Left colon (tissue), 2 donors: ENCODE results near the gene DGAT2. TPM values are rescaled to one million over a fixed set of nuclear protein-coding genes. Genes with fewer than 3 reads are reported as not detected.

ENCODE experiments used
- ATAC-seq: fragments of 200-7000 bp; cut with Tn5 transposase; one replicate; pipeline ENCODE4 v1.9.1; 2020; ENCODE audit warnings: mild to moderate bottlenecking, moderate library complexity
- DNase-seq, 2 donors: peaks; one replicate each; pipeline ENCODE4 v3.0.0-alpha.2; 2020
- intact Hi-C, 2 donors: fragments of 100-400 bp; cut with DNase I in 1 of 2; cut with micrococcal nuclease in 1 of 2; formaldehyde crosslinking; loops; one replicate each; pipeline versions ENCODE4 v1.11.2 to v1.14.0; 2022; cut with DNase I, micrococcal nuclease
- total RNA-seq, 2 donors: library from RNA; stranded (reverse); fragmentation: NEBNext Ultra II Directional; extraction: Animal tissue kit (Norgen Biotek cat#: 25700); gene quantifications; one replicate each; pipeline ENCODE4 v1.2.1, GENCODE V29; 2021
- donor health status: DM: no; HTN: no; CAD: no.
- donor health status: DM: yes; HTN: yes; CAD: no.

The DGAT2 gene
- total RNA-seq, 2 donors from 2014 or later, result 1.7 to 3.3 TPM

GRCh38 chr11:75795276-75796090 is 26.9 kb downstream of the DGAT2 start:
- ATAC-seq (no peak), DNase-seq (no peak)
- intact Hi-C loops, result no loop called here

GRCh38 chr11:75796091-75796435 is 27.5 kb downstream of the DGAT2 start:
- DNase-seq, result no peak
- intact Hi-C loops, result no loop called here
- ATAC-seq, result no peak

- intact Hi-C loops, result no loop called here
- ATAC-seq, result no peak
- DNase-seq, result no peak
Observed at GRCh38 chr11:75797116-75797515, 28.5 kb downstream of the DGAT2 start.

GRCh38 chr11:75797792-75798191 is 29.2 kb downstream of the DGAT2 start:
- ATAC-seq (no peak), DNase-seq (no peak)
- intact Hi-C loops, result no loop called here

GRCh38 chr11:75800136-75800675 is 31.6 kb downstream of the DGAT2 start:
- ATAC-seq (no peak), DNase-seq (no peak)
- intact Hi-C loops, result loop anchor here (5.0 to 10.0 kb wide), 2 partner anchors 67 to 355 kb away; no protein-coding TSS in a partner anchor

GRCh38 chr11:75800728-75801361 is 32.3 kb downstream of the DGAT2 start:
- no peak for ATAC-seq
- no peak for DNase-seq
- intact Hi-C loops, result loop anchor here (5.0 to 10.0 kb wide), 2 partner anchors 66 to 354 kb away; no protein-coding TSS in a partner anchor

- DNase-seq (peak in 1 of 2 donors; percentile 44), ATAC-seq (no peak)
- intact Hi-C loops, result loop anchor here (2.0 to 10.0 kb wide), 3 partner anchors 66 to 353 kb away; no protein-coding TSS in a partner anchor
Observed at GRCh38 chr11:75801362-75802020, 32.9 kb downstream of the DGAT2 start.

GRCh38 chr11:75802021-75802912 is 33.7 kb downstream of the DGAT2 start:
- DNase-seq (no peak), ATAC-seq (no peak)
- intact Hi-C loops, result loop anchor here (2.0 to 10.0 kb wide), 3 partner anchors 65 to 353 kb away; no protein-coding TSS in a partner anchor

- intact Hi-C loops, result loop anchor here (2.0 to 10.0 kb wide), 3 partner anchors 64 to 352 kb away; no protein-coding TSS in a partner anchor
- ATAC-seq, result peak; percentile 92
Observed at GRCh38 chr11:75802913-75803820, 34.6 kb downstream of the DGAT2 start.

GRCh38 chr11:75809111-75809510 is 40.5 kb downstream of the DGAT2 start:
- no peak for ATAC-seq
- intact Hi-C loops, result loop anchor here in 1 of 2 donors (10.0 kb wide), 1 partner anchor 346 kb away; no protein-coding TSS in a partner anchor

More at GRCh38 chr11:75802913-75803820, 34.6 kb downstream of the DGAT2 start:
- peak; percentile 46 to 81 for DNase-seq

GRCh38 chr11:75809991-75810390 is 41.4 kb downstream of the DGAT2 start:
- DNase-seq (no peak), ATAC-seq (no peak)
- intact Hi-C loops, result loop anchor here in 1 of 2 donors (10.0 kb wide), 1 partner anchor 345 kb away; no protein-coding TSS in a partner anchor

More at GRCh38 chr11:75809111-75809510, 40.5 kb downstream of the DGAT2 start:
- no peak for DNase-seq

GRCh38 chr11:75810637-75811390 is 42.2 kb downstream of the DGAT2 start:
- no peak for DNase-seq
- intact Hi-C loops, result no loop called here
- ATAC-seq, result no peak

- no peak for ATAC-seq
- DNase-seq, result no peak
- intact Hi-C loops, result no loop called here
Observed at GRCh38 chr11:75811485-75811884, 42.9 kb downstream of the DGAT2 start.

- intact Hi-C loops, result no loop called here
- DNase-seq, result no peak
Observed at GRCh38 chr11:75812542-75813040, 44.0 kb downstream of the DGAT2 start.

GRCh38 chr11:75813124-75813523 is 44.5 kb downstream of the DGAT2 start:
- intact Hi-C loops, result no loop called here
- no peak for DNase-seq
- no peak for ATAC-seq

More at GRCh38 chr11:75812542-75813040, 44.0 kb downstream of the DGAT2 start:
- no peak for ATAC-seq

GRCh38 chr11:75813622-75814039 is 45.1 kb downstream of the DGAT2 start:
- ATAC-seq (no peak), DNase-seq (no peak)
- intact Hi-C loops, result no loop called here
